ACC112 (cell line): Measurements from ENCODE around the gene NAT14.

ENCODE experiments used
- H2AFZ ChIP-seq: fragments of 200-600 bp; sonication (generic); one replicate; pipeline ENCODE4 v1.6.0; 2017; ENCODE audit warnings: antibody characterized with exemption, low read length; ENCODE audit not compliant: unreplicated experiment
- H3K27ac ChIP-seq: fragments of 200-600 bp; sonication (generic); 2 replicates; pipeline ENCODE4 v1.5.1; 2014; ENCODE audit warnings: low read depth, mild to moderate bottlenecking, antibody characterized with exemption, low read length, moderate library complexity
- H3K27me3 ChIP-seq: fragments of 200-600 bp; sonication (generic); 2 replicates; pipeline ENCODE4 v1.6.1; 2014; ENCODE audit warnings: mild to moderate bottlenecking, antibody characterized with exemption, low read length, moderate library complexity, mixed read lengths; ENCODE audit not compliant: insufficient read depth
- H3K36me3 ChIP-seq: fragments of 200-600 bp; sonication (generic); 2 replicates; pipeline ENCODE4 v1.6.1; 2016; ENCODE audit warnings: mild to moderate bottlenecking, antibody characterized with exemption, low read length, moderate library complexity, mixed read lengths; ENCODE audit not compliant: insufficient read depth
- H3K4me1 ChIP-seq: fragments of 200-600 bp; sonication (generic); one replicate; pipeline ENCODE4 v1.6.1; 2016; ENCODE audit warnings: low read length, mixed read lengths; ENCODE audit not compliant: insufficient read depth, unreplicated experiment, control insufficient read depth
- H3K4me3 ChIP-seq: fragments of 200-600 bp; sonication (generic); 2 replicates; pipeline ENCODE4 v1.5.1; 2014; ENCODE audit warnings: mild to moderate bottlenecking, low read depth, low read length
- H3K79me2 ChIP-seq: fragments of 200-600 bp; sonication (generic); one replicate; pipeline ENCODE4 v1.6.0; 2016; ENCODE audit warnings: low read length; ENCODE audit not compliant: control insufficient read depth, unreplicated experiment, insufficient read depth

Gene NAT14

DNA sequence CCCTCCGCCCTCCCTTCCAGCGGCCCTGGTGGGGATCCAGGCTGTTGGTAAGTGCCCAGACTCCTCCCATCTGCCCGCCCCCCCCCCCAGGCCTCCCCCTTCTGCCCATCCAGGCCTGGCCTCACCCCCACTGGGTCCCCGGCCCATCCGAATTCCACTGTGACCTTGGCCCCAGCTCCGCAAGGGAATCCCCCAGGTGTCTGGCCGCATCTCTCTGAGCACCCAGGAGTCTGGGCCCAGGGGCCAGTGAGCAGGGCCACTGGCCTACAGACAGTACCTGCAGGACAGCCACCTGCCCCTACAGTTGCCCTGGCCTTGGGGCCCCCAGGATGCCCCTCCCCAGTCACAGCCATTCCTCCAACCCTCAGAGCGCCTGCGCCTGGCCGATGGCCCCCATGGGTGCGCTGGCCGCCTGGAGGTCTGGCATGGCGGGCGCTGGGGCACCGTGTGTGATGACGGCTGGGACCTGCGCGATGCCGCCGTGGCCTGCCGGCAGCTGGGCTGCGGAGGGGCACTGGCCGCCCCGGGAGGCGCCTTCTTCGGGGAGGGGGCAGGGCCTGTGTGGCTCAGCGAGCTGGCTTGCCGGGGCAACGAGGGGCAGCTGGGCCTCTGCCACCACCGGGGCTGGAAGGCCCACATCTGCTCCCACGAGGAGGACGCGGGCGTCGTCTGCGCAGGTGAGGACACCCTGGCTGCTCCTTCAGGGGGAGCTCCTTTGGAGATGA is 4.2 kb downstream of the NAT14 start:
- Histone ChIP-seq H3K27ac (no peak overlapping the region), H2AFZ (no peak overlapping the region), H3K4me1 (peaks cover 40% of the 10 kb centered on the region), H3K36me3 (no peaks in the 10 kb centered on the region), H3K4me3 (no peak overlapping the region), H3K79me2 (peaks cover 5% of the 10 kb centered on the region), H3K27me3 (no peaks in the 10 kb centered on the region)

DNA sequence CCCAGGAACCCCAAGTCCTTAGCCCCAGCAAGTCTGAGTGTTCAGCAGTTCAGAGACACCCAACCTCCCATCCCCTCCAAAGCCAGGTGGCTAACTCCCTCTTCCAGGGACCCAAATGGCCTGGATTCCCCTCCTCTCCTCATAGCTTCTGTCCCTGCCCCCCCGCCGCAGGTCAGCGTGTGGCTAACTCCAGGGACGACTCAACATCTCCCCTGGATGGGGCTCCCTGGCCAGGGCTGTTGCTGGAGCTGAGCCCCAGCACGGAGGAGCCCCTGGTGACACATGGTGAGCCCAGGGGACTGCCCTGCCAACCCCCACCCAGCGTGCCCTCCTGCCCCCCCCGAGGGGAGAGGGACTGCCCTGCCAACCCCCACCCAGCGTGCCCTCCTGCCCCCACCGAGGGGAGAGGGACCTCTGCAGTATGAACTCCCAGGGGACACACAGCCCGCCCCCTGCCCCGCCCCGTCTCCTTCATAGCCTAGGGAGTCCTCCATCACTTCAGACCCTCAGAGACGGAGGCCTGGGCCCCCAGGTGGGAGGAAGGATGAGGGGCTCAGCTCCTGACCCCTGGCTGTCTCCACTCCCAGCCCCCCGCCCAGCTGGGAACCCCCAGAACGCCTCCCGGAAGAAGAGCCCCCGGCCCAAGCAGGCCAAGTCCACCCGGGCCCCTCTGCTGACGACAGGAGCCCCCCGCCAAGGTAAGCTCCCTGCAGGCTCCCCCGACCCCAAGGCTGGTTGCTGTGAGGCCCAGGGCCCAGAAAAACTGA is 4.9 kb downstream of the NAT14 start:
- H2AFZ ChIP-seq, result no peak overlapping the region
- H3K27me3 ChIP-seq, result no peaks in the 10 kb centered on the region
- H3K79me2 ChIP-seq, result peaks cover 8% of the 10 kb centered on the region
- H3K4me3 ChIP-seq, result no peak overlapping the region
- no peaks in the 10 kb centered on the region for H3K36me3 ChIP-seq
- peaks cover 42% of the 10 kb centered on the region for H3K4me1 ChIP-seq
- no peak overlapping the region for H3K27ac ChIP-seq

DNA sequence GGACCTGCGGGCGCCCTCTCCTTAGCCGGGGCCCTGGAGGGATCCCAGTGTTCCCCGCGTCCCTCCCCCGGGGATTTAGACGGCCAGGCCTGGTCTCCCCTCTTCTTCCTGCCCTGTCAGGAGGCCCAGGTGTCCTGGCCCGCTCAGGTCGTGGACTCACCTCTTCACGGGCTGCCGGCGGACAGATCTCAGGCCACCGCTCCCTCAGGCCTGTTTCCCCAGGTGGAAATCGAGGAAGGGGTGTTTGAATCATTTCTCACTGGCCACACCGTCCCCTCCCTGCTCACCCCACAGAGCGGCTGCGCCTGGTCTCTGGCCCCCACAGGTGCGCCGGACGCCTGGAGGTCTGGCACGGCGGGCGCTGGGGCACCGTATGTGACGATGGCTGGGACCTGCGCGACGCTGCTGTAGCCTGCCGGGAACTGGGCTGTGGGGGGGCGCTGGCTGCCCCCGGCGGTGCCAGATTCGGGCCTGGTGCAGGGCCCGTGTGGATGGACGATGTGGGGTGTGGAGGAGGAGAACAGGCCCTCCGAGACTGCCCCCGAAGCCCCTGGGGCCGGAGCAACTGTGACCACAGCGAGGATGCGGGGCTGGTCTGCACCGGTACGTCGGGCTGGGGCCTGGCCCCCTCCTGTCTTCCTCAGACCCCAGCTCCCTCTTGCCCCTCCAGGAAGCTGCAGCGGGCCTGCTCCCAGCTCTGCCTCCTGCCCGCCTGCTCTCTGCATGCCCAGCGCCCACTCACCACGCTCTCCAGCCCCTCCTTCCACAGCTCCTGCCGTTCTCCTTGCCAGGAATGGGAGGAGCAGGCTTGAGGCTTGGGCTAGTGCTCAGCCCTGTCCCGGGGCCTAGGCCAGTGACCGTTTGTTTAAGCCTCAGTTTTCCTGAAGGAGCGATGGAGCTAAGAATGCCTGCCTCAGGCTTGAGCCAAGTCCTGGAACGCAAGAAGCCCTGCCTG is 5.8 kb downstream of the NAT14 start:
- H3K27me3 ChIP-seq, result no peaks in the 10 kb centered on the region
- H3K4me1 ChIP-seq, result peaks cover 42% of the 10 kb centered on the region

GRCh38 chr19:55491546-55492360 is 6.8 kb downstream of the NAT14 start:
- H3K4me3 ChIP-seq, result no peak overlapping the region
- H2AFZ ChIP-seq, result no peak overlapping the region
- peaks cover 32% of the 10 kb centered on the region for H3K4me1 ChIP-seq
- H3K79me2 ChIP-seq, result peaks cover 8% of the 10 kb centered on the region
- H3K27ac ChIP-seq, result no peak overlapping the region
- H3K27me3 ChIP-seq, result no peaks in the 10 kb centered on the region
- no peaks in the 10 kb centered on the region for H3K36me3 ChIP-seq

More for the DNA sequence above, 5.8 kb downstream of the NAT14 start:
- H3K27ac ChIP-seq, result no peak overlapping the region
- no peak overlapping the region for H2AFZ ChIP-seq
- no peak overlapping the region for H3K4me3 ChIP-seq
- H3K79me2 ChIP-seq, result peaks cover 9% of the 10 kb centered on the region
- no peaks in the 10 kb centered on the region for H3K36me3 ChIP-seq

DNA sequence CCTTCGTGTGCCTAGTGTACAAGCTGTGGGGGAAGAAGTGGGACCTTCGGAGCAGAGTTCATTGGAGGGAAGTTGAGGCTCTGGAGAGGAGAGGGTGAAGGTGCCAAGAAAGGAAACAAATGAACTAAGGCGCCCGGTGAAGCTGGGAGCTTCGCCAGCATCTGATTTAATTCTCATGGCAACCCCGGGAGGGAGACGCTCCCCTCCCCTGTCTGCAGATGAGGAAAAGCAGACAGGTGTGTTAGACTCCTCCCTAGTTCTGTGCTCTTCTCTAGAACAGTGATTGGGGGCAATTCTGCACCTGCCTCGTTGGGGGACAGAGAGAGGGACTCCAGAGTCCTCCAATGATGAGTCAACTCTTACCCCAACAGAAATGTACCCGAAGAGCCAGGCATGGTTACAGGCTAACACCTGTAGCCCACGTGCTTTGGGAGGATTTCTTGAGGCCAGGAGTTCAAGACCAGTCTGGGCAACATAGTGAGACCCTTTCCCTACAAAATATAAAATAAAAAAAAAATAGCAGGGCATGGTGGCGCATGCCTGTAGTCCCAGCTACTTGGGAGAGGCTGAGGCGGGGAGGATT is 7.5 kb downstream of the NAT14 start:
- Histone ChIP-seq H3K4me1 (peaks cover 25% of the 10 kb centered on the region), H2AFZ (no peak overlapping the region), H3K4me3 (no peak overlapping the region), H3K27ac (no peak overlapping the region), H3K79me2 (peaks cover 8% of the 10 kb centered on the region), H3K36me3 (no peaks in the 10 kb centered on the region), H3K27me3 (no peaks in the 10 kb centered on the region)

GRCh38 chr19:55493052-55493644 is 8.2 kb downstream of the NAT14 start:
- no peak overlapping the region for H2AFZ ChIP-seq
- no peaks in the 10 kb centered on the region for H3K27me3 ChIP-seq
- H3K27ac ChIP-seq, result peak overlapping the region; percentile 80
- peak overlapping the region; percentile 65 for H3K4me3 ChIP-seq
- H3K36me3 ChIP-seq, result no peaks in the 10 kb centered on the region
- H3K79me2 ChIP-seq, result peaks cover 8% of the 10 kb centered on the region
- peaks cover 21% of the 10 kb centered on the region for H3K4me1 ChIP-seq

DNA sequence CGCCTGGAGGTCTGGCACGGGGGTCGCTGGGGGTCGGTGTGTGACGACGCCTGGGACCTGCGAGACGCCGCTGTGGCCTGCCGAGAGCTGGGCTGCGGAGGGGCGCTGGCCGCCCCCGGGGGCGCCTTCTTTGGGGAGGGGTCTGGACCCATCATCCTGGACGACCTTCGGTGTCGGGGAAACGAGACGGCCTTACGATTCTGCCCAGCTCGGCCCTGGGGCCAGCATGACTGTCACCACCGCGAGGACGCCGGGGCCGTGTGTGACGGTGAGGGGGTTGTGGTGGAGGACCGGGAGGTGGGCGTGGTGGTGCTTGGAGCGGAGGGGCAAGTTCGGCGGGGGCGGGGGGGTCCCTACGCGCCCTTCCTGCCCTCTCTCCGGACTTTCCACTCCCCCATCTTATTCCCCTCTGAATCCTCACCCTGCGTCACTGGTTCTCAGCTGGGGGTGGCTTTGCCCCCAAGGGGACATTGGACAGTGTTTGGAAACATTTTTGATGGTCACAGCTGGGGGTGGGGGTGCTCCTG is 8.7 kb downstream of the NAT14 start:
- Histone ChIP-seq H3K27me3 (no peaks in the 10 kb centered on the region), H2AFZ (peak overlapping the region; percentile 12)

GRCh38 chr19:55494172-55494761 is 9.3 kb downstream of the NAT14 start:
- Histone ChIP-seq H3K27ac (peak overlapping the region; percentile 80), H2AFZ (peak overlapping the region; percentile 43), H3K4me1 (peaks cover 17% of the 10 kb centered on the region), H3K36me3 (no peaks in the 10 kb centered on the region), H3K79me2 (peaks cover 8% of the 10 kb centered on the region), H3K27me3 (no peaks in the 10 kb centered on the region), H3K4me3 (peak overlapping the region; percentile 81)

More for the DNA sequence above, 8.7 kb downstream of the NAT14 start:
- peak overlapping the region; percentile 81 for H3K4me3 ChIP-seq
- peaks cover 17% of the 10 kb centered on the region for H3K4me1 ChIP-seq
- no peaks in the 10 kb centered on the region for H3K36me3 ChIP-seq
- peak overlapping the region; percentile 80 for H3K27ac ChIP-seq
- H3K79me2 ChIP-seq, result peaks cover 8% of the 10 kb centered on the region
